PFSK-1 (cell line): ENCODE results near the gene C19orf81.

Source experiments
- FOXP2 ChIP-seq: optimal IDR thresholded peaks from 2 replicates; pipeline ENCODE3; 2011; ENCODE audit warnings: borderline replicate concordance, control low read depth, inconsistent platforms; ENCODE audit not compliant: insufficient read depth; ENCODE audit errors: extremely low read length, extremely low read depth
- POLR2AphosphoS5 ChIP-seq: IDR thresholded peaks from 2 replicates; pipeline ENCODE4 v1.6.1; 2012; ENCODE audit warnings: low read depth, mild to moderate bottlenecking, control low read depth, low read length, moderate library complexity
- SIN3A ChIP-seq: IDR thresholded peaks from 2 replicates; pipeline ENCODE4 v1.6.1; 2012; ENCODE audit warnings: mild to moderate bottlenecking, low read length, moderate library complexity, borderline replicate concordance; ENCODE audit not compliant: insufficient read depth
- TF ChIP-seq, protein P1 (sequence below), 2 experiments: IDR thresholded peaks; 2 replicates each; pipeline versions ENCODE4 v1.6.1 to v1.8.0; 2011 to 2012; ENCODE audit warnings: low read depth in 2 of 2, low read length in 2 of 2, control low read depth in 1 of 2, inconsistent platforms in 1 of 2, mild to moderate bottlenecking in 1 of 2, moderate library complexity in 1 of 2; ENCODE audit not compliant: insufficient read depth in 1 of 2

DNA sequence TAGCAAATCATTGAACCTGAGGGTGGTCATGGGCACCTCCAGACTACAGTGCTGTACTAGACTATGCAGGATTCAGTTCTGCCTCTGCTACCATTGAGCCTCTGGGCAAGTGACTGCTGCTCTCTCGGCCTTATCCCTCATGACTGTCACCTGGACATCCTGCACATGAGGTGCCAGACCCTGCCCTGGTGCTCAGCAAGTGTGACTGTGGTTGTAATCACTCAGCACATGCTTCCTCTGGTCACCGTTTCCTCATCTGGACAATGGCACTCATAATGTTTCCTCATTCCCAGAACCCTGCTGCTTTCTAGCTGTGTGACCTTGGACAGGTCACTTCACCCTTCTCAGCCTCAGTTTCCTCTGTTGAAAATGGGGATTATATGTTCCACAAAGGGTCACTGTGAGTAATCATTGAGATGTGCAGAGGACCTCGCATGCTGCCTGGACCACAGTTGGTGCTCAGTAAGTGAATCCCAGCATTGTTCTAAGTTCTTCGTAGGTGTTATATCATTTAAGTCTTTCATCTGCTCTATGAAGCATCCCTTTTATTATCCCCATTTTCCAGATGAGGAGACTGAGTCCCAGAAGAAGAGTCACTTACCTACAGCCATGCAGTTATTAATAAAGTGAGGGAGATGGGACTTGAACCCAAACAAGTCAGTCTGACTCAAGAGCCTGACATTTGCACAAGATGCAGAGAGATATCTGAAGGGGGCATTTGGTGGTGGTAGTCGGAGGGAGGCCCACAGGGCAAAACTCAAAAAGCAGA is 12.7 kb upstream of the C19orf81 start:
- no peak for TF ChIP-seq POLR2AphosphoS5
- TF ChIP-seq SIN3A = no peak
- TF ChIP-seq, protein P1, sequence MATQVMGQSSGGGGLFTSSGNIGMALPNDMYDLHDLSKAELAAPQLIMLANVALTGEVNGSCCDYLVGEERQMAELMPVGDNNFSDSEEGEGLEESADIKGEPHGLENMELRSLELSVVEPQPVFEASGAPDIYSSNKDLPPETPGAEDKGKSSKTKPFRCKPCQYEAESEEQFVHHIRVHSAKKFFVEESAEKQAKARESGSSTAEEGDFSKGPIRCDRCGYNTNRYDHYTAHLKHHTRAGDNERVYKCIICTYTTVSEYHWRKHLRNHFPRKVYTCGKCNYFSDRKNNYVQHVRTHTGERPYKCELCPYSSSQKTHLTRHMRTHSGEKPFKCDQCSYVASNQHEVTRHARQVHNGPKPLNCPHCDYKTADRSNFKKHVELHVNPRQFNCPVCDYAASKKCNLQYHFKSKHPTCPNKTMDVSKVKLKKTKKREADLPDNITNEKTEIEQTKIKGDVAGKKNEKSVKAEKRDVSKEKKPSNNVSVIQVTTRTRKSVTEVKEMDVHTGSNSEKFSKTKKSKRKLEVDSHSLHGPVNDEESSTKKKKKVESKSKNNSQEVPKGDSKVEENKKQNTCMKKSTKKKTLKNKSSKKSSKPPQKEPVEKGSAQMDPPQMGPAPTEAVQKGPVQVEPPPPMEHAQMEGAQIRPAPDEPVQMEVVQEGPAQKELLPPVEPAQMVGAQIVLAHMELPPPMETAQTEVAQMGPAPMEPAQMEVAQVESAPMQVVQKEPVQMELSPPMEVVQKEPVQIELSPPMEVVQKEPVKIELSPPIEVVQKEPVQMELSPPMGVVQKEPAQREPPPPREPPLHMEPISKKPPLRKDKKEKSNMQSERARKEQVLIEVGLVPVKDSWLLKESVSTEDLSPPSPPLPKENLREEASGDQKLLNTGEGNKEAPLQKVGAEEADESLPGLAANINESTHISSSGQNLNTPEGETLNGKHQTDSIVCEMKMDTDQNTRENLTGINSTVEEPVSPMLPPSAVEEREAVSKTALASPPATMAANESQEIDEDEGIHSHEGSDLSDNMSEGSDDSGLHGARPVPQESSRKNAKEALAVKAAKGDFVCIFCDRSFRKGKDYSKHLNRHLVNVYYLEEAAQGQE (IDR thresholded peaks at IDR 0.05; ENCODE audit: insufficient read depth in 1 of 2, low read depth in 2 of 2, low read length in 2 of 2) = no peak
- no peak for TF ChIP-seq FOXP2
